GM23338 (cell line): ENCODE measurements around the gene EXOC5. TPM values are rescaled to one million over a fixed set of nuclear protein-coding genes. Genes with fewer than 3 reads are reported as not detected.

ENCODE experiments used
- ATAC-seq: fragments of 200-7000 bp; cut with Tn5 transposase; 3 replicates; pipeline ENCODE4 v1.9.1; 2020
- DNase-seq: peaks from one replicate; pipeline ENCODE4 v3.0.0-alpha.2; 2015; ENCODE audit warnings: low spot score
- H2AFZ ChIP-seq: fragments of 200-600 bp; sonication (generic); 2 replicates; pipeline ENCODE4 v1.8.0; 2016; ENCODE audit warnings: antibody characterized with exemption, mild to moderate bottlenecking, moderate library complexity
- H3F3A ChIP-seq: fragments of 200-600 bp; sonication (generic); replicated peaks from 2 replicates; pipeline ENCODE4 v1.8.0; 2017; ENCODE audit warnings: antibody characterized with exemption, mixed run types, low read depth
- H3K27ac ChIP-seq: fragments of 200-600 bp; sonication (generic); 2 replicates; pipeline ENCODE4 v1.6.1; 2016; ENCODE audit warnings: low read depth
- H3K27me3 ChIP-seq: fragments of 200-600 bp; sonication (generic); 2 replicates; pipeline ENCODE4 v1.8.0; 2016; ENCODE audit warnings: mild to moderate bottlenecking, mixed run types, moderate library complexity; ENCODE audit not compliant: insufficient read depth
- H3K36me3 ChIP-seq: fragments of 200-600 bp; sonication (generic); 2 replicates; pipeline ENCODE4 v1.8.0; 2016; ENCODE audit warnings: mild to moderate bottlenecking; ENCODE audit not compliant: insufficient read depth
- H3K4me1 ChIP-seq: fragments of 200-600 bp; sonication (generic); 2 replicates; pipeline ENCODE4 v1.8.0; 2016; ENCODE audit warnings: mild to moderate bottlenecking, moderate library complexity; ENCODE audit not compliant: insufficient read depth
- H3K4me2 ChIP-seq: fragments of 200-600 bp; sonication (generic); 2 replicates; pipeline ENCODE4 v1.7.1; 2017; ENCODE audit warnings: mixed run types
- H3K4me3 ChIP-seq: fragments of 200-600 bp; sonication (generic); 2 replicates; pipeline ENCODE4 v1.6.1; 2016; ENCODE audit warnings: mixed run types
- H3K79me2 ChIP-seq: fragments of 200-600 bp; sonication (generic); replicated peaks from 2 replicates; pipeline ENCODE4 v1.8.0; 2017; ENCODE audit warnings: mild to moderate bottlenecking; ENCODE audit not compliant: insufficient read depth
- H3K9me2 ChIP-seq: fragments of 200-600 bp; sonication (generic); 2 replicates; pipeline ENCODE4 v1.8.0; 2017; ENCODE audit not compliant: insufficient read depth
- H4K20me1 ChIP-seq: fragments of 200-600 bp; sonication (generic); replicated peaks from 2 replicates; pipeline ENCODE4 v1.8.0; 2017; ENCODE audit warnings: mild to moderate bottlenecking; ENCODE audit not compliant: insufficient read depth
- H3K27ac Mint-ChIP-seq: 2 replicates; pipeline ENCODE4 v1.8.0; 2020; ENCODE audit warnings: inconsistent platforms, mild to moderate bottlenecking, moderate library complexity, mixed read lengths
- H3K27me3 Mint-ChIP-seq: 3 replicates; pipeline ENCODE4 v1.8.0; 2022; ENCODE audit warnings: low read depth, mild to moderate bottlenecking, moderate library complexity, mixed read lengths, inconsistent platforms; ENCODE audit not compliant: insufficient read depth, poor library complexity
- H3K36me3 Mint-ChIP-seq: 3 replicates; pipeline ENCODE4 v1.8.0; 2021; ENCODE audit warnings: low read depth, mild to moderate bottlenecking, inconsistent platforms, moderate library complexity, mixed read lengths
- H3K4me1 Mint-ChIP-seq: 3 replicates; pipeline ENCODE4 v1.8.0; 2020; ENCODE audit warnings: mild to moderate bottlenecking, inconsistent platforms, mixed read lengths
- H3K4me3 Mint-ChIP-seq: 3 replicates; pipeline ENCODE4 v1.8.0; 2021; ENCODE audit warnings: moderate library complexity, mild to moderate bottlenecking, inconsistent platforms, mixed read lengths
- H3K9me3 Mint-ChIP-seq: 3 replicates; pipeline ENCODE4 v1.8.0; 2020; ENCODE audit warnings: moderate library complexity, mild to moderate bottlenecking, inconsistent platforms, mixed read lengths
- ETS1 ChIP-seq: IDR thresholded peaks from 2 replicates; pipeline ENCODE4 v1.6.1; 2016; ENCODE audit warnings: antibody characterized with exemption
- EZH2 ChIP-seq: fragments of 200-600 bp; sonication (generic); IDR thresholded peaks from one replicate; pipeline ENCODE4 v1.8.0; 2017; ENCODE audit warnings: antibody characterized with exemption, mild to moderate bottlenecking, low read depth; ENCODE audit not compliant: unreplicated experiment
- EZH2phosphoT487 ChIP-seq: fragments of 200-600 bp; sonication (generic); IDR thresholded peaks from one replicate; pipeline ENCODE4 v1.8.1; 2018; ENCODE audit warnings: antibody characterized with exemption; ENCODE audit not compliant: unreplicated experiment
- JUNB ChIP-seq: IDR thresholded peaks from one replicate; pipeline ENCODE4 v1.6.1; 2016; ENCODE audit warnings: antibody characterized with exemption; ENCODE audit not compliant: unreplicated experiment
- POLR2AphosphoS5 ChIP-seq: IDR thresholded peaks from 2 replicates; pipeline ENCODE4 v1.6.1; 2016; ENCODE audit warnings: antibody characterized with exemption, low read depth
- REST ChIP-seq: IDR thresholded peaks from one replicate; pipeline ENCODE4 v1.6.1; 2018; ENCODE audit warnings: antibody characterized with exemption; ENCODE audit not compliant: unreplicated experiment
- STAT1 ChIP-seq: IDR thresholded peaks from one replicate; pipeline ENCODE4 v1.6.1; 2016; ENCODE audit warnings: antibody characterized with exemption; ENCODE audit not compliant: unreplicated experiment
- ZNF114 ChIP-seq: fragments of 250-450 bp; sonication (Bioruptor Pico); IDR thresholded peaks from 2 replicates; pipeline ENCODE4 v1.5.0; 2020; ENCODE audit warnings: mild to moderate bottlenecking, moderate library complexity
- ZNF331 ChIP-seq: fragments of 250-450 bp; sonication (Bioruptor Pico); IDR thresholded peaks from 2 replicates; pipeline ENCODE4 v1.5.0; 2020; ENCODE audit warnings: low read depth, mild to moderate bottlenecking, moderate library complexity
- polyA plus RNA-seq: library from polyadenylated mRNA; unstranded; fragments of >200 nt; fragmentation: Nextera tagmentation; extraction: Ambion mirVana; gene quantifications from 2 replicates; pipeline ENCODE4 v1.2.1, GENCODE V29; 2016
- total RNA-seq: library from RNA; depleted of rRNA; stranded (reverse); fragments of >200 nt; shearing (Covaris generic); gene quantifications from 2 replicates; pipeline ENCODE4 v1.2.3, GENCODE V29; 2014
- TF ChIP-seq, protein P1 (sequence below), 2 experiments: fragments of 200-600 bp in 1 of 2; sonication (generic) in 1 of 2; conservative IDR thresholded peaks; 2 replicates each; pipeline versions ENCODE4 v1.5.1 to v1.6.1; 2016 to 2017; ENCODE audit warnings: antibody characterized with exemption in 2 of 2, low read depth in 2 of 2, mild to moderate bottlenecking in 2 of 2, moderate library complexity in 1 of 2

Gene EXOC5
- total and polyA plus RNA-seq, 2 experiments from 2014 or later, result 26.4 to 55.9 TPM

DNA sequence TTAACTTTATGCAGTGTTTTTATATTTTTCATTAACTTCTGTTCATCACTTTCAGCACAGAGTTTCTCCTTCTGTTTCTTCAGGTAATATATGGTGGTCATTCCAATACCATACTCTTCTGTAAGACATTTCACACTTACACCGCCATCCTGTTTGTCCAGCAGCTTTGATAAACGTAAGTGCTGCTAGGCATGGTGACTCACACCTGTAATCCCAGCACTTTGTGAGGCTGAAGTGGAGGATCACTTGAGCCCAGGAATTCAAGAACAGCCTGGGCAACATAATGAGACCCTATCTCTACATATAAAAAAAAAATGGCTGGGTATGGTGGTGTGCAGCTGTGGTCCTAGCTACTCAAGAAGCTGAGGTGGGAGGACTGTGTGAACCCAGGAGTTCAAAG lies 55.8 kb downstream of the EXOC5 start:
- Histone ChIP-seq H3K9me2 (no peaks in the 10 kb centered on the region), H3K4me2 (no peak overlapping the region), H3K36me3 (peaks cover 8% of the 10 kb centered on the region), H3K4me1 (no peaks in the 10 kb centered on the region), H3K27me3 (no peaks in the 10 kb centered on the region), H3F3A (no peaks in the 10 kb centered on the region), H3K27ac (no peak overlapping the region), H2AFZ (no peak overlapping the region), H3K4me3 (no peak overlapping the region), H3K79me2 (peaks cover 3% of the 10 kb centered on the region; the same call in 1 of the 2 replicates), H4K20me1 (no peaks in the 10 kb centered on the region)
- H3K4me3 Mint-ChIP-seq, result no peak overlapping the region
- no peaks in the 10 kb centered on the region for H3K9me3 Mint-ChIP-seq
- H3K27ac Mint-ChIP-seq, result no peak overlapping the region
- DNase-seq (no peak), ATAC-seq (no peak)
- H3K27me3 Mint-ChIP-seq, result no peaks in the 10 kb centered on the region
- H3K4me1 Mint-ChIP-seq, result no peaks in the 10 kb centered on the region
- no peak for TF ChIP-seq EZH2
- TF ChIP-seq POLR2AphosphoS5, result no peak
- TF ChIP-seq JUNB, result no peak
- no peak for TF ChIP-seq ZNF114 (CRISPR knock-in tag)
- TF ChIP-seq, protein P1, sequence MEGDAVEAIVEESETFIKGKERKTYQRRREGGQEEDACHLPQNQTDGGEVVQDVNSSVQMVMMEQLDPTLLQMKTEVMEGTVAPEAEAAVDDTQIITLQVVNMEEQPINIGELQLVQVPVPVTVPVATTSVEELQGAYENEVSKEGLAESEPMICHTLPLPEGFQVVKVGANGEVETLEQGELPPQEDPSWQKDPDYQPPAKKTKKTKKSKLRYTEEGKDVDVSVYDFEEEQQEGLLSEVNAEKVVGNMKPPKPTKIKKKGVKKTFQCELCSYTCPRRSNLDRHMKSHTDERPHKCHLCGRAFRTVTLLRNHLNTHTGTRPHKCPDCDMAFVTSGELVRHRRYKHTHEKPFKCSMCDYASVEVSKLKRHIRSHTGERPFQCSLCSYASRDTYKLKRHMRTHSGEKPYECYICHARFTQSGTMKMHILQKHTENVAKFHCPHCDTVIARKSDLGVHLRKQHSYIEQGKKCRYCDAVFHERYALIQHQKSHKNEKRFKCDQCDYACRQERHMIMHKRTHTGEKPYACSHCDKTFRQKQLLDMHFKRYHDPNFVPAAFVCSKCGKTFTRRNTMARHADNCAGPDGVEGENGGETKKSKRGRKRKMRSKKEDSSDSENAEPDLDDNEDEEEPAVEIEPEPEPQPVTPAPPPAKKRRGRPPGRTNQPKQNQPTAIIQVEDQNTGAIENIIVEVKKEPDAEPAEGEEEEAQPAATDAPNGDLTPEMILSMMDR (conservative IDR thresholded peaks at IDR 0.05; ENCODE audit: low read depth in 2 of 2), result no peak
- TF ChIP-seq REST, result no peak
- TF ChIP-seq ZNF331 (CRISPR knock-in tag), result no peak
- TF ChIP-seq EZH2phosphoT487, result no peak
- TF ChIP-seq STAT1, result no peak
- TF ChIP-seq ETS1, result no peak
- H3K36me3 Mint-ChIP-seq, result peaks cover 39% of the 10 kb centered on the region

DNA sequence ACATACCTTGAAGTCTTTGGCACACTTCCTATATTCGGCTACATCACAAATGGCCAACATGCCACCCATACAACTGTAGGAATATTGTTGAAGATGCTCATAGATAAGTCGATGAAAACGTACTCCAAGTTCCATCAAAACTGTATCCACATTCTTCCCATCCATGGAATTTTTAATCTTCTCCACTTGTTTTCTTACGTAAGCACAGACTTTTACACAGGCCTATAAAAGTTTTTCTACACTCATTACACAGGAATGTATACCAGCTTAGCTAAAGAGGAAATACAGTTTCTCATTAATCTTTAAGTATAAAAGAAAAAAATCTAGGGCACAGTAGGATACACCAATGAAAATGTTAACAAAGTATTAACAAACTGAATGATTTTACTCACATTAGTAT lies 59.1 kb downstream of the EXOC5 start:
- no peak overlapping the region for H3K4me2 ChIP-seq
- TF ChIP-seq STAT1 (no peak), REST (no peak)
- TF ChIP-seq, protein P1 (conservative IDR thresholded peaks at IDR 0.05; ENCODE audit: low read depth in 2 of 2), result no peak

More for the DNA sequence above, 59.1 kb downstream of the EXOC5 start:
- no peaks in the 10 kb centered on the region for H3K27me3 ChIP-seq
- H3F3A ChIP-seq, result no peaks in the 10 kb centered on the region
- H2AFZ ChIP-seq, result no peak overlapping the region
- Mint-ChIP-seq H3K9me3 (no peaks in the 10 kb centered on the region), H3K27ac (no peak overlapping the region), H3K27me3 (no peaks in the 10 kb centered on the region), H3K36me3 (peaks cover 24% of the 10 kb centered on the region), H3K4me1 (no peaks in the 10 kb centered on the region), H3K4me3 (no peak overlapping the region)
- no peaks in the 10 kb centered on the region for H4K20me1 ChIP-seq
- no peak for ATAC-seq
- no peaks in the 10 kb centered on the region for H3K79me2 ChIP-seq
- no peak overlapping the region for H3K4me3 ChIP-seq
- H3K4me1 ChIP-seq, result no peaks in the 10 kb centered on the region
- DNase-seq, result no peak
- H3K36me3 ChIP-seq, result peaks cover 3% of the 10 kb centered on the region; the same call in 1 of the 2 replicates
- H3K27ac ChIP-seq, result no peak overlapping the region
- H3K9me2 ChIP-seq, result no peaks in the 10 kb centered on the region
